HS-27A (cell line): Measurements from ENCODE around the gene YIF1B.

Source experiments
- DNase-seq: peaks from one replicate; pipeline ENCODE4 v3.0.0-alpha.2; 2012; ENCODE audit warnings: low read depth, missing footprints

The YIF1B gene

DNA sequence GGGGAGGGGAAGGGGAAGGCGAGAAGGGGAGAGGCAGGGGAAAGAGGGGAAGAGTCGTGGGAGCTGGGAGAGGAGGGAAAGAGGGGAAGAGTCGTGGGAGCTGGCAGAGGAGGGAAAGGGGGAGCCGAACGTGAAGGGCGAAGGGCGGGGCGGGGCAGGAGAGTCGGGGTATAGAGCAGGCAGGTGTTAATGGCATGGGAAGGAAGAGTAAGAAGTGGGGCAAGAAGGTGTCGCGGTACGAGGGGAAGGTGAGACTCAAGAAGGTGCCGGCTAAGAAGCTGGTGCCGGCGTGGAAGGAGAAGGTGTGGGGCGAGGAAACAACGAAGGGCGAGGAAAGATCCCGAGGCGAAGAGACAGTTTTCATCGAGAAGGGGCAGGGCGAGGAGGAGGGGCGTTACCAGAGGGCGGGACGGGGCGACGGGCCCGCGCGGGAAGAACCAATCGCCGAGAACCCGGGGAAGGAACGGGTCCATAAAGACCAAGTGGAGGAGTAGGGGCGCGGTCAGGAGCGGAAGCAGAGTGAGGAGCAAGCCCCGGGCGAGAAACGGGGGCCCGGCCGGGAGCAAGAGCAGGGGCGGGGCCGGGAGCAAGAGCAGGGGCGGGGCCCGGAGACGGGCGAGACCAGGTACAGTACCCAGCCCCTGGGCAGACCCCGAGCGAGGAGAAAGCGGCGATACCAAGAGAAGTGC, 20.3 kb upstream of the YIF1B start:
- peak; percentile 97 for DNase-seq

DNA sequence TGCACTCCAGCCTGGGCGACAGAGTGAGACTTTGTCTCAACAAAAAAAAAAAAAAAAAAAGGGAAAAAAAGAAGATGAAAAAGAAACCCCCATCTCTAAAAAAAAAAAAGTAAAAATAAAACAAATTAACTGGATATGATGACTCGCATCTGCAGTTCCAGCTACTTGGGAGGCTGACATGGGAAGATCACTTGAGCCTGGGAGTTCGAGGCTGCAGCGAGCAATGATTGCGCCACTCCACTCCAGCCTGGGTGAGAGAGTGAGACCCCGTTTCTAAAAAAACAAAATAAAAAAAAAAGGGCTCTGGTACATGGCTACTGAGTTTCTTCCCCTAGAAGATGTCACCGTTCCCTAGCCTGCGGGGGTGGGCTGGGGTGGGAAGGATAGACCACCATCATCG, 17.5 kb upstream of the YIF1B start:
- DNase-seq = no peak

DNA sequence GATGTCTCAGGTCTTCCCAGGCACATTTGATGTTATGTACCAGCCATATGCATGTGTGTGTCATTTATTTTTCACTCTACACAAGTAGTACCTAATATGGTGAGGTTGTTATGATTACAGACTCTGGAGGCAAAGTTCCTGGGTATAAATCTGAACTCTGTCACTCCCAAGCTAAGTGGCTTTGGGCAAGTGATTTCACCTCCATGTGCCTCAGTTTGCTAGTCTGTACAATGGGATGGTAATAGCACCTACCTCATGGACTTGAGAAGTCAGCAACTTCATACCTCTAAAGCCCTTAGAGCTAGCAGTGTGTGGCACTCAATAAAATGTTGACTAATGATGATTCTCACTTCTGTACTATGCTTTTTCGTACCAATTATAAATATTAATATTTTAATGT, 16.0 kb upstream of the YIF1B start:
- DNase-seq = no peak

DNA sequence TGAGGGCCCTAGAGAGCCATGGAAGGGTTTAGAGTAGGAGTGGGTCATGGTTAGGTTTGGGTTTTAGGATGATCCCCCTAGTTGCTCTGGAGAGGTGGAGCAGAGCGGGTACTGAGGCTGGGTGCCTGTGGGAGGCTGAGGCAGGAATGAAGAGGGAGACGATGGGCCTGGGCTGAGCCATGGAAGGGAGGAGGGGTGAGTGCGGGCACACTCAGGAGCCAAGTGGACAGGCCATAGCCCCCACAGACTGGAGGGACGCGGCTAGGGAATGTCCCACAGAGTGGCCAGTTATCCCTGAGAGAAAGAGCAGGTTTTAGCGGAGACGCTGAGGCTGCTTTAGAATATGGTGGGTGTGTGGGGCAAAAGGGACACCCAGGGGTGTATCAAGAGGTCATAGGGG, 13.9 kb upstream of the YIF1B start:
- no peak for DNase-seq

DNA sequence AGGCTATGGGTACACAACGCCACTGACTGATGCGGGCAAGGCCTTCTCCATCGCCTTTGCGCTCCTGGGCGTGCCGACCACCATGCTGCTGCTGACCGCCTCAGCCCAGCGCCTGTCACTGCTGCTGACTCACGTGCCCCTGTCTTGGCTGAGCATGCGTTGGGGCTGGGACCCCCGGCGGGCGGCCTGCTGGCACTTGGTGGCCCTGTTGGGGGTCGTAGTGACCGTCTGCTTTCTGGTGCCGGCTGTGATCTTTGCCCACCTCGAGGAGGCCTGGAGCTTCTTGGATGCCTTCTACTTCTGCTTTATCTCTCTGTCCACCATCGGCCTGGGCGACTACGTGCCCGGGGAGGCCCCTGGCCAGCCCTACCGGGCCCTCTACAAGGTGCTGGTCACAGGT, 10.8 kb upstream of the YIF1B start:
- no peak for DNase-seq

DNA sequence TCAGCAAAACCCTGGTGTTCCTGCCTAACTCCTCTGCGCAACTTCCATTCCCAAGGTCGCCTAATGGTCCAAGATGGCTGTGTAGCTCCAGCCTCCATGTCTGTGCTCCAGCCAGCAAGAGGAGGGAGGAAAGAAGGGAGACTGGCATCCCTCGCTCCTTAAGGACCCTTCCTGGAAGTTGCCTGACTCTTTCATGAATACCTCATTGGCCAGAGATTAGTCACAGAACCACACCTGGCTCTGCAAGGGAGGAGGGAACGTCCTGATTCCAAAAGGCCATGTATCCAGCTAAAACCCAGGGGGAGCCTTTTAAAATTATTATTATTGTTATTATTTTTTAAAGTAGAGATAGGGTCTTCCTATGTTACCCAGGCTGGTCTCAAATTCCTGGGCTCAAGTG, 8.7 kb upstream of the YIF1B start:
- DNase-seq = no peak

DNA sequence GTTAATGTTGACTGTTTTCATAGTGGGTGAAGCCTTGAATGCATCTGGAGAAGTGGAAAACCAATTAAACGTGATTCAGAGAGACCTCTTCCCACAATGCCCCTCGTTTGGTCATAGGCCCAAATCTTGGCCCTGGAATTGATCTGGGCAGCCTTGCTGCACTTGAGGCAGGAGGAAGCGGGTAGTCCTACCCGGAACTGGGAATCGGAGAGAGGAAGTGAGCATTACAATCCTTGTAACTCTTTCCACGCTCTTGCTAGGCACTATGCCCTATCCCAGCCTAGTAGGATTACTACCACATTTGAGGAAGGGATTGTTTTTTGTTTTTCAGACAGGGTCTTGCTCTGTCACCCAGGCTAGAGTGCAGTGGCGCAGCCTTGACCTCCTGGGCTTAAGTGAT, 7.5 kb upstream of the YIF1B start:
- no peak for DNase-seq

DNA sequence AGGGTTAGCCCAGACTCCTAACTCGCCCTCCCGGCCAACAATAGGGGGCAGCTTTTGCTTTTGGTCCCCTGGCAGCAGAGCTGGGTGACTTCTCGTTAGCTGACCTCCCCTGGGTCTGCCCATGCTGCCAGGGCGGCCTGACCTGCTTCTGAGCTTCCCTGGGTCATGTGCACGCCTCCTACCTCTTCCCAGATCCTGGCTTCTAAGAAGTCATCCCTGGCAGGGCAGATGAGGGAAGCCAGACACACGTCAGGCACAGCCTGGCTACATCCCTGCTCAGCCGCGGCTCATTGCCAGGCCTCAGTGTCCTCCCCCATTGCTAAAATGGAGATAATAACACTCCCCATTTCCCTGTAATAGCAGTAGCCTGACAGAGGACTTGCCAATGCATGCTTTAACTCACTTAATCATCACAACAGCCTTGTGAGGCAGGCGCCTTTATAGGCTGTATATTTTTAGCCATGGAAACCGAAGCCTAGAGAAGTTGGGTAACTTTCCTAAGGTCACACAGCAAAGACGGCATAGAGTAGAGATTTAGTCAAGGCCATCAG, 6.0 kb upstream of the YIF1B start:
- DNase-seq = no peak

DNA sequence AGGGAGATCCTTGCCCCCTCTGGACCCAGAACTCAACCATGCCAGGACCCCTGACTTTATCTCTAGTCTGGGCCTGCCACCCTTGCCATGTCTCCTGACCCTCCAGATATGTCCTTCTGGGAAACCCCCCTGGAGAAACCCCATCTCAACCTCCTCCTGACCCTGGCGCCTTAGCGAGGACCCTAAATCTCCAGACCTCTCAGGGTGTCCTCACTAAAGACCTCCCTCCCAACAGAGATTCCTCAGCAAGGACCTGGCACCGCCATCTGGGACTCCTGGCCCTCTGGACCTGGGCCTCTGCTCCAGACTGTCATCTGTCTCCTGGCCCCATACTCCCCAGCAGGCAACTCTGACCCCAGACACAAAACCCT, 5.2 kb upstream of the YIF1B start:
- no peak for DNase-seq

DNA sequence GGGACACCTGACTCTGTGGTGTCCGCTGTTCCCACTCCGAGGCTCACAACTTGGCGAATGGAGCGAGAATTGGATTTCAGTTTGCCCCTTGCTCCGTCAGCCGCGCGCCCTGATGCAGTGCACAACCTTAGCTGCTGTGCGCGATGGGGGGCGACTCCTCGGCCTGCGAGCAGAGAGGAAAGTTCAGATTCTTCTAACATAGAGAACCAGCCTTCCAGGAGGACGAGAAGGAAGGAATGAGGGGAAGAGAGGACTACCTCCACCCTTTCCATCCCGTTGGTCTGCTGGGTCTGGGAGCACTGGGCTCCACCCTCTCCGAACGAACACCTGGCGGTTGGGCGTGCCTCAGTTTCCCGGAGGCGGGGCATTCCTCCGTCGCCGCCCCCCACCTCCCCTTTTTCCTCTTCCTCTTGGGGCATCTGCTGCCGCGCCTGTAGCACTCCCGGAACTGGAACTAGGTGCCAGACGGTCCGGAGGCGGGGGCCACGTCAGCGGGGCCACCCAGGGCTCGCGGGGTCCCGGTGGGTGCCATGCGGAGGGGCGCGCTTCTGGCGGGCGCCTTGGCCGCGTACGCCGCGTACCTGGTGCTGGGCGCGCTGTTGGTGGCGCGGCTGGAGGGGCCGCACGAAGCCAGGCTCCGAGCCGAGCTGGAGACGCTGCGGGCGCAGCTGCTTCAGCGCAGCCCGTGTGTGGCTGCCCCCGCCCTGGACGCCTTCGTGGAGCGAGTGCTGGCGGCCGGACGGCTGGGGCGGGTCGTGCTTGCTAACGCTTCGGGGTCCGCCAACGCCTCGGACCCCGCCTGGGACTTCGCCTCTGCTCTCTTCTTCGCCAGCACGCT, 3.9 kb upstream of the YIF1B start, which contains the start of gene KCNK6:
KCNK6 (plus strand) TSS at position 425 of the 838 bp plus-strand sequence; CDS start at position 531, 106 bp downstream.
- no peak for DNase-seq

DNA sequence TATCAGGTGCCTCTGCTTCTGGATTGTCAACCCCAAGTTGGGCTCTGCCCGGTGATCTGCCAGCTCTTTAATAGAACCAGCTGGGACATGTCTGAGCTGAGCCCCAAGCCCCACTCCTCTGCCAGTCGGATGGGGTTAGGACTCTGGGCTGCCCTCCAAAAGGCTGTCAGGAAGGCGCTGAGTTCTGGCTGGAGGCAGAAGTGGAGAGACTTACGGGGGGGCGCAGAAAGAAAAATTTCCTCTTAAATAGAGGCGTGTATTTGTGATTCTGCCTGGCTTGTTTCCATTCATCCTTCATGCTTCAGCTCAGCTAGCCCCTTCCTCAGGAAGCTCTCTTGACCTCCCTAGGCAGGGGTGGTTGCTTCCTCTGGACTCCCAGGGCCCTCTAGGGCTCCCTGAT, 2.9 kb upstream of the YIF1B start:
- no peak for DNase-seq

DNA sequence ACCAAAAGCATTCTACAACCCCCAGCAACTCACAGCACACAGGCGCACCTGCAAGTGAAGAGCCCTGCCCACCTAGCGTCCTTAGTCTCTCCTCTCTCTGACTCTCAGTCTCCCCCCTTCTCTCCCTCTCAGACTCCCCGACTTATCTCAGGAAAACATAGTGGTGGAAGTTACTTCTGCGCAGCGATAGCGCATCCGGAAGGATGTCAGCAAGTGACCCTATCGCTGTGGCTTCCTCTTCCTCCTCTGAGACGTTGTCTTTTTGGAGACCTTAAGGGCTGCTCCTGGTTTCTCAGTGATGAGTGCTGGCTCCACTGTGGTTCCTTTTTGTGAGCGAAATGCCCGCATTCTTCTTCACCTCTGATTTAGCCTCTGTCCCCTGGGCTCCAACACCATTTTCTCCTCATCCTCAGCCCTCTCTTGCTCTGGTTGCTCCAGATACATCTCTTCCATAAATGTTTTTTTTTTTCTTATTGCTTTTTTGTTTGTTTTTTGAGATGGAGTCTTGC, 1.4 kb upstream of the YIF1B start:
- DNase-seq = no peak

DNA sequence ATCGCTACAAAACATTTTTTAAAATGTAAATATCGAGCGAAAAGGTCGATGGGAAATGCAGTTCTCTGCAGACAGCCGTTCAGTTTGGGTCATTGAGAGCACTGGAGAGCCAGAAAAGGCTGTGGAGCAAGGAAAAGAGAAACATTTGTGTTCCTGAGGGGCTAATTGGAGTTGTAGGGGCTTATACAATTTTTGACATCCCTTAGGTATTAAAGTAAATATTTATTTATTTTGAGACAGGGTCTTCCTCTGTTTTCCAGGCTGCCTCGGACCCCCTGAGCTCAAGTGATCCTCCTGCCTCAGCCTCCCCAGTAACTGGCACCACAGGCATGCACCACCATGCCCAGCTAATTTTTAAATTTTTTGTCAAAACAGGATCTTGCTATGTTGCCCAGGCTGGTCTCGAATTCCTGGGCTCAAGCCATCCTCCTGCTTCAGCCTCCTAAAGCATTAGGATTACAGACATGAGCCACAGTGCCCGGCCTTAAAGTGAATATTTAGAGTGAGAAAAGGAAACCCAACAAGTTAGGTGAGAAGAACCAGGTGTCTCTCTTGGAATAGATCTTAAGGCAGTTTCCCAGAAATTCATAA, 825 bp upstream of the YIF1B start:
- DNase-seq = no peak

DNA sequence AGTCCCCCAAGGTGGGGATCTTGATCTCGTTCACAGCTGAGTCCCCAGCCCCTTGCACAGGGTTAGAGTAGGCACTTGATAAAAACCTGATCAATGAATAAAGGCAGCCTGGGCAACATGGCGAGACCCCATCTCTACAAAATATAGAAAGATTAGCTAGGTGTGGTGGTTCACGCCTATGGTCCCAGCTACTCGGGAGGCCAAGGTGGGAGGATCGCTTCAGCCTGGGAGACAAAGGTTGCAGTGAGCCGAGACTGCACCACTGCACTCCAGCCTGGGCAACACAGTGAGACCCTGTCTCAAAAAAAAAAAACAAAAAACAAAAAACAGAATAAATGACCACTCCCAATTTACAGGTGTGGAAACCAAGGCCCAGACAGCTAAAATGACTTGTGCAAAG, 4.8 kb downstream of the YIF1B start:
- no peak for DNase-seq

DNA sequence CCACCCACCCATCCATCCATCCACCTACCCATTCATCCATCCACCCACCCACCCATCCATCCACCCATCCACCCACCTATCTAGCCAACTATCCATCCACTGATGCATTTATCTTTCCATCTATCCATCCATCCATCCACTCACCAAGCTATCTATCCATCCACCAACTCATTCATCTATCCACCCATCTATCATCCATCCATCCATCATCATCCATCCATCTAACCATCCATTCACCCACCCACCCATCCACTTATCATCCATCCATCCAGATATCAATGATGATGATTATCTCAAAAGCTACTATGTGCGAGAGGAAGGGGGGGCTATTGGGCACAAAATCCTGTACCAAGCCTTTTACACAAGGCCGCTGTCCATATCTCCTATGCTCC, 5.5 kb downstream of the YIF1B start:
- DNase-seq = no peak

DNA sequence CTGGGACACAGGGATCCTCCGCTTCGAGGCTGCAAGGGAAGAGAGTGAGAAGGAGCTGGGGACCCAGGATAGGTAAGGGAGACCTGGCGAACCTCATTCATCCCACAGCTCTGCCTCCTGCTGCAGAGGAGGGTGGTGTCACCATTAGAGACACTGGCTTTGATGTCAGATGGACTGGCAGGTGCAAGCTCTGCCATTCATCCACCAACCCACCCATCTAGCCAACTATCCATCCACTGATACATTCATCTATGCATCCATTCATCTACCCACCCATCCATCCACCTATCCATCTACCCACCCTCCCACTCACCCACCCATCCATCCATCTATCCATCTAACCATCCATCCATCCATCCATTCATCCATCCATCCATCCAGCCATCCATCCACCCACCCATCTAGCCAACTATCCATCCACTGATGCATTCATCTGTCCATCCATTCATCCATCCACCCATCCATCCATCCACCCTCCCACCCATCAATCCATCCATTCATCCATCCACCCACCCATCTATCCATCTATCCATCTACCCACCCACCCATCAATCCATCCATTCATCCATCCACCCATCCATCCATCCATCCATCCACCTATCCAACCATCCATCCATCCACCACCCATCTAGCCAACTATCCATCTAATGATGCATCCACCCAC, 6.0 kb downstream of the YIF1B start:
- no peak for DNase-seq

DNA sequence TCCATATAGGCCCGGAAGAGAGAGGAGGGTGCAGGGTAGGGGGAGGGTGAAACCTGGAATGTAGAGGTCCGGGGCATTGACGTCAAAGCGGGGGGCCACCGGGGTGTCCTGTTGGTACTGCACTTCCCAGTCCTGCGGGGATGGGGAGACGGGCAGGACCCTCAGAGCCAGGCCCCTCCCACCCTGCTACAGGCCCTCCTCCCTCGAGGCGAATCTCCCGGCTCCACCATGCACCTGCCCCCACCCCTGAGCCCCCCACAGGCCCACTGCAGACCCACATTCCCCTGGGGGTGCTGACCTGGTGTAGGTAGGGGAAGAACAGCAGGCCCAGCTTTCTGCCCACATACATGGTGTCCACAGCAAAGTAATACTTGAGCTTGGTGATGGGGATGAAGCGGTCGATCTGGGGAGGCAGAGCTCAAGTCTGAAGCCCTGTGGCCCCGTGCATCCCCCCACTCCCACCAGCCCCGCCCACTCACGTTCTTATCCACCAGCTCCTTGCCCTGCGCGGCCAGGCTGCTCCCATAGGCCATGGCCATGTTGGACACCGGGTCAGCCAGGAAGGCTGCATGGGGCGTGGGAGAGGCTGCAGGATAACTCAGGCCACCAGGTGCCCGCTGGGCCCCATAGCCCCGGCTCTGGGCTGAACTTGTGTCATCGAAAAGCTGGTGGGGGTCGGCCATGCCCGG, 6.7 kb downstream of the YIF1B start:
- no peak for DNase-seq

DNA sequence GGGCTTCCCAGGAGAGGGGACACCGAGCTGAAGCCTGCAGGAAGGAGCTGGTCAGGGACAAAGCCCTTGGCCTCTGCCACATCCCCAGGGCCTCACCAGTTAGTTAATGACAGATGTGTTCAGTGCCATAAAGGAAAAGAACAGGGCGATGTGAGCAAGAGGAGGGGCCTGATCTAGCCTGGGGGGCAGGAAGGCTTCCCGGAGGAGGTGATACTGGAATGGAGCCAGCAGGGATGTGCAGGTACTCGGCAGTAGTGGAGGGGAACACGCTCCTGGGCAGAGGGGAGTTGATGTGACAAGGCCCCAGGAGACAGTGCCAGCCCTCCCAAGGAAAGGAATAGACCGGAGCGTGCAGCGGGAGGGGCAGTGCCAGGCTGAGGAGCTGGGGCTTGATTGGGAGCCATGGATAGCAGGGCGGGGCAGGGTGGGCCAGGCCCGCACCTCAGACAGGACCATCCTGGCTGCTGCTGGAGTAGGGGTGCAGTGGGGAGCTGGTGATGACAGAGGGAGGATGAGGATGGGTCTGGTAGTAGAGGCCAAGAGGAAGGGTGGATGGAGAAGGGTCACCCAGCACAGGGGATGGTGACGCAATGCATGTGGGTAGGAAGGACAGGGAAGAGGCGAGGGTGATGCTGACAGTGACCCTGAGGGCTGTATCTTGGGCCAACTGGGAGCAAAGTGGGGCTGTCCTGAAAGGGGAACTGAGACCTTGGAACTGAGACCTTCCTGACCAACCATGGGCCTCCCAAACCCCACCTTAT, 7.6 kb downstream of the YIF1B start:
- no peak for DNase-seq

DNA sequence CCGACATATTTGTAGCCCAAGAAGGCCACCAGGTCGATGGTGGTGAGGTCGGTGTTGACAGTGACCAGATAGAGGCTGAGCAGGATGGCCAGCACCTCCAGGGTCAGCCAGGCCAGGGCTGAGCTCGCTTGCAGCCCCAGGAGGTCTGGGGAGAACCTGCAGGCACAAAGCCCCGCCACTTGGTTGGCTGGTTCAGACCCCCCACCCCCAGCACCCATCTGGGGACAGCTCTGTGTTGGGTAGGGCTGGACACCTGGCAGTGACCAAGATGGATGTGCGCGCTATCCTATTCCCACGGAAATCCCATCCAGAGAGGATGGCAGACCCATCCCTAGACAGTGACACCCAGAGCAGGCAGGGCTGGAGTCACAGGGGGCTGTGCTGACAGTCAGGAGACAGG, 8.2 kb downstream of the YIF1B start:
- no peak for DNase-seq

DNA sequence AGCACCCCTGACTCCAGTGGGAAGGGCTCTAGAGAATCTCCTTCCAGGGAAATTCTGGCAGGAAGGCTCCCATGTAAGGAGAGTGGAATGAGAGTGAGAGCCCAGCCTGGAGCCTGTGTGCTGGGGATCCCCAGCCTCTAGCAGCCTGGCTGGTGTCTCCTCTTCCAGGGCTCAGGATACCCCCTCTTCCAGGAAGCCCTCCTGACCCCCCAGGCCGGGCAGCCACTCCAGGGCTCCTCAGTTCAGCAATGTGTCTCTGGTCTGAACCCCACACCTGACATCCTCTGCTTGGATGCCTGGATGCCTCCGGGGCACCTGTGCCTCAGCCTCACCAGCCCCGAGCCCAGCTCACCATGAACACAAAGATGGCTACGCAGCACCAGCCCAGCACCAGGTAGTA, 8.7 kb downstream of the YIF1B start:
- DNase-seq = no peak

DNA sequence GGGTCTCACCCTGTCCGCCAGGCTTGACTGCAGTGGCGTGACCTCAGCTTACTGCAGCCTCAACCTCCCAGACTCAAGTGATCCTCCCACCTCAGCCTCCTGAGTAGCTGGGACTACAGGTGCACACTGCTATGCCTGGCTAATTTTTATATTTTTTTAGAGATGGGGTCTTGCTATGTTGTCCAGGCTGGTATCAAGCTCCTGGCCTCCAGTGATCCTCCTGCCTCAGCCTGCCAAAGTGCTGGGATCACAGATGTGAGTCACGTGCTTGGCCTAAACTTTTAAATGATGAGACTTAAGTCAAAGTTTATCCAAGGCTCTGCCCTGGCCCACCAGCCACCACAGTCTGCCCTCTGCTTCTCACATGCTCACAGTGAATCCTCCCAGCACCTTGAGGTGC, 9.5 kb downstream of the YIF1B start:
- DNase-seq = no peak
